AG04450 (cell line): ENCODE results near the gene PDLIM3. TPM values are rescaled to one million over a fixed set of nuclear protein-coding genes. Genes with fewer than 3 reads are reported as not detected.

Source experiments
- CTCF ChIA-PET: fragments of 300-600, 350-600 bp; formaldehyde crosslinking; extraction: SDS; loops from one replicate; lab custom pipeline; 2022; ENCODE audit warnings: antibody characterized with exemption, inconsistent platforms; lab: Charles Lee
- POLR2A ChIA-PET: fragments of 350-600 bp; formaldehyde crosslinking; extraction: SDS; loops from one replicate; lab custom pipeline; 2021; ENCODE audit warnings: antibody characterized with exemption, inconsistent platforms; lab: Yijun Ruan, JAX
- DNase-seq: peaks from one replicate; pipeline ENCODE4 v3.0.0-alpha.2; 2011; ENCODE audit warnings: low read depth, low spot score
- H3K27ac ChIP-seq: one replicate; pipeline ENCODE4 v1.5.1; 2012; ENCODE audit warnings: low read depth, low read length, control low read depth
- H3K27me3 ChIP-seq: one replicate; pipeline ENCODE4 v1.6.0; 2012; ENCODE audit warnings: low read length; ENCODE audit not compliant: control insufficient read depth, insufficient read depth
- H3K4me3 ChIP-seq: 2 replicates; pipeline ENCODE4 v1.5.1; 2011; ENCODE audit warnings: mild to moderate bottlenecking, low read depth, low read length, control low read depth
- H3K9me3 ChIP-seq: 2 replicates; pipeline ENCODE4 v1.5.1; 2012; ENCODE audit warnings: low read length; ENCODE audit not compliant: control insufficient read depth, insufficient read depth
- polyA plus RNA-seq: library from polyadenylated mRNA; depleted of rRNA; stranded (reverse); fragments of >200 nt; gene quantifications from 2 replicates; pipeline ENCODE4 v1.2.3, GENCODE V29; 2011
- TF ChIP-seq, protein P1 (sequence below): IDR thresholded peaks from 2 replicates; pipeline ENCODE4 v1.5.1; 2011; ENCODE audit warnings: low read depth, low read length, control low read depth, inconsistent platforms

PDLIM3 gene
- polyA plus RNA-seq, 1 experiment: 15.4 TPM

- H3K4me3 ChIP-seq: no peak overlapping the region
- peaks cover 20% of the 10 kb centered on the region for H3K27me3 ChIP-seq
- DNase-seq: no peak
- H3K27ac ChIP-seq: no peak overlapping the region
- TF ChIP-seq, protein P1, sequence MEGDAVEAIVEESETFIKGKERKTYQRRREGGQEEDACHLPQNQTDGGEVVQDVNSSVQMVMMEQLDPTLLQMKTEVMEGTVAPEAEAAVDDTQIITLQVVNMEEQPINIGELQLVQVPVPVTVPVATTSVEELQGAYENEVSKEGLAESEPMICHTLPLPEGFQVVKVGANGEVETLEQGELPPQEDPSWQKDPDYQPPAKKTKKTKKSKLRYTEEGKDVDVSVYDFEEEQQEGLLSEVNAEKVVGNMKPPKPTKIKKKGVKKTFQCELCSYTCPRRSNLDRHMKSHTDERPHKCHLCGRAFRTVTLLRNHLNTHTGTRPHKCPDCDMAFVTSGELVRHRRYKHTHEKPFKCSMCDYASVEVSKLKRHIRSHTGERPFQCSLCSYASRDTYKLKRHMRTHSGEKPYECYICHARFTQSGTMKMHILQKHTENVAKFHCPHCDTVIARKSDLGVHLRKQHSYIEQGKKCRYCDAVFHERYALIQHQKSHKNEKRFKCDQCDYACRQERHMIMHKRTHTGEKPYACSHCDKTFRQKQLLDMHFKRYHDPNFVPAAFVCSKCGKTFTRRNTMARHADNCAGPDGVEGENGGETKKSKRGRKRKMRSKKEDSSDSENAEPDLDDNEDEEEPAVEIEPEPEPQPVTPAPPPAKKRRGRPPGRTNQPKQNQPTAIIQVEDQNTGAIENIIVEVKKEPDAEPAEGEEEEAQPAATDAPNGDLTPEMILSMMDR: no peak
- ChIA-PET POLR2A (no interaction called here), CTCF (interaction anchor here (0.7 to 1.2 kb wide), 4 partner anchors 31 to 559 kb away, joined by 3 to 6 read pairs (median 4); no protein-coding TSS in a partner anchor)
- no peaks in the 10 kb centered on the region for H3K9me3 ChIP-seq
Measured at GRCh38 chr4:185479507-185479971, 55.8 kb downstream of the PDLIM3 start.

GRCh38 chr4:185473247-185473646 lies 62.1 kb downstream of the PDLIM3 start:
- DNase-seq: no peak
- H3K4me3 ChIP-seq: no peak overlapping the region
- H3K27ac ChIP-seq: no peak overlapping the region
- H3K27me3 ChIP-seq: peaks cover 13% of the 10 kb centered on the region
- no peaks in the 10 kb centered on the region; the same call in 1 of the 2 replicates for H3K9me3 ChIP-seq
- TF ChIP-seq, protein P1: no peak
- ChIA-PET POLR2A (interaction anchor here (0.5 kb wide), 2 partner anchors 94 to 123 kb away, joined by 3 to 5 read pairs; no protein-coding TSS in a partner anchor), CTCF (interaction anchor here (0.5 to 2.7 kb wide), 4 partner anchors 125 to 567 kb away, joined by 3 to 37 read pairs (median 4); no protein-coding TSS in a partner anchor)

DNA sequence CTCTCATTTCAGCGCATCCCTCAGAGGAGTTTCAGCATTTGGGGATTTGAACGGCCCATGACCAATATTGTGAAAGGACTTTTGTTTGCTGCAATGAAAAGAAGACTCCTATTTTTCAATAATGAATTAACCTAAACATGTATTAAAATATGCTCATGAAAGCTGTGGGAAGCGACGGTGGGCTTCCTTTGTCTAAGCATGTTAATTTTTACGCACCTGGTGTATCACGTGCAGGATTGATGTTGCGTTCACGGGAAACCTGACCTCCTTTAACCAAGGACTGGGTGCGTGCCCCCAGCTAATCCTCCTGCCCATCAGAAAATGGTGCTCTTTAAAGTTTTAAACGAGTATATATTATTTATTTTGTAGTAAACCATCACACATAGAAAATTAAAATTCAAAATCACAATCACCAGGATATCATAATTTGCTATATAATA lies 63.2 kb downstream of the PDLIM3 start:
- CTCF ChIA-PET: interaction anchor here (0.6 to 2.7 kb wide), 10 partner anchors 9 to 566 kb away, joined by 3 to 37 read pairs (median 4); no protein-coding TSS in a partner anchor
- POLR2A ChIA-PET: no interaction called here
- no peak overlapping the region for H3K27ac ChIP-seq
- DNase-seq: no peak
- H3K4me3 ChIP-seq: peak overlapping the region; percentile 72
- no peaks in the 10 kb centered on the region; the same call in 1 of the 2 replicates for H3K9me3 ChIP-seq
- peaks cover 11% of the 10 kb centered on the region for H3K27me3 ChIP-seq
- TF ChIP-seq, protein P1: no peak

GRCh38 chr4:185471235-185472102 lies 63.8 kb downstream of the PDLIM3 start, which contains the start of gene CCDC110:
Gene CCDC110, minus strand, starts transcription at chr4:185471733. Its CDS starts 50 bp downstream, at chr4:185471683.
- H3K27me3 ChIP-seq: peaks cover 11% of the 10 kb centered on the region
- DNase-seq: peak; percentile 95
- H3K27ac ChIP-seq: no peak within 1 kb of the TSS
- TF ChIP-seq, protein P1: peak; percentile 53
- POLR2A ChIA-PET: no interaction called here
- CTCF ChIA-PET: interaction anchor here (0.6 to 2.7 kb wide), 10 partner anchors 9 to 567 kb away, joined by 3 to 37 read pairs (median 4); no protein-coding TSS in a partner anchor
- H3K9me3 ChIP-seq: no peaks in the 10 kb centered on the region; the same call in 1 of the 2 replicates
- peak within 1 kb of the TSS; percentile 75 for H3K4me3 ChIP-seq
